H1 (cell line): ENCODE results near the gene OR5K2. TPM values are rescaled to one million over a fixed set of nuclear protein-coding genes. Genes with fewer than 3 reads are reported as not detected.

Source experiments
- CTCF ChIA-PET: fragments of 300-600 bp; sonication (Branson Sonifier 250); formaldehyde crosslinking; loops from one replicate; lab custom pipeline; 2021; ENCODE audit not compliant: partially characterized antibody; lab: Charles Lee
- POLR2A ChIA-PET: fragments of 300-600 bp; sonication (Branson Sonifier 250); formaldehyde crosslinking; loops from one replicate; lab custom pipeline; 2021; ENCODE audit warnings: inconsistent platforms; ENCODE audit not compliant: partially characterized antibody; lab: Charles Lee
- DNase-seq, 2 experiments: peaks; one replicate each; pipeline versions ENCODE4 v3.0.0 to v3.0.0-alpha.2; 2010 to 2022; ENCODE audit warnings: low spot score in 2 of 2, low read depth in 1 of 2, mixed read lengths in 1 of 2
- FAIRE-seq: peaks from 2 replicates; lab custom pipeline; 2011; peaks lifted over from hg19 to GRCh38; lab: Jason Lieb, UNC
- H2AFZ ChIP-seq: 2 replicates; pipeline ENCODE4 v1.8.1; 2012; ENCODE audit warnings: low read length, inconsistent platforms
- H2AK5ac ChIP-seq: 2 replicates; pipeline ENCODE4 v1.6.1; 2013; ENCODE audit warnings: low read depth, low read length
- H2BK120ac ChIP-seq: replicated peaks from 2 replicates; pipeline ENCODE3; 2013; ENCODE audit warnings: low read depth, low read length, inconsistent platforms
- H2BK12ac ChIP-seq: 2 replicates; pipeline ENCODE4 v1.6.1; 2013; ENCODE audit warnings: low read depth, low read length
- H2BK15ac ChIP-seq: 2 replicates; pipeline ENCODE4 v1.6.1; 2013; ENCODE audit warnings: low read length
- H2BK20ac ChIP-seq: 2 replicates; pipeline ENCODE4 v1.6.1; 2013; ENCODE audit warnings: low read length
- H2BK5ac ChIP-seq: 2 replicates; pipeline ENCODE4 v1.6.1; 2013; ENCODE audit warnings: low read depth, low read length
- H3K14ac ChIP-seq: 2 replicates; pipeline ENCODE4 v1.6.1; 2013; ENCODE audit warnings: inconsistent platforms; ENCODE audit not compliant: insufficient read length
- H3K18ac ChIP-seq: 2 replicates; pipeline ENCODE4 v1.6.1; 2013; ENCODE audit warnings: low read length; ENCODE audit errors: extremely low read depth
- H3K23ac ChIP-seq: 2 replicates; pipeline ENCODE4 v1.6.1; 2013; ENCODE audit warnings: inconsistent platforms; ENCODE audit not compliant: insufficient read length
- H3K23me2 ChIP-seq: 2 replicates; pipeline ENCODE4 v1.6.1; 2013; ENCODE audit warnings: low read depth, low read length
- H3K27ac ChIP-seq: 2 replicates; pipeline ENCODE4 v1.6.1; 2011; ENCODE audit warnings: low read depth, low read length, inconsistent platforms
- H3K27me3 ChIP-seq, 4 experiments: replicated peaks in 1 of 4; 1 replicate in 1 of 4; 2 replicates in 3 of 4; pipeline versions ENCODE4 v1.6.1 to v1.8.1; 2011 to 2013; ENCODE audit warnings: low read length in 3 of 4, mild to moderate bottlenecking in 3 of 4, inconsistent platforms in 2 of 4, mixed read lengths in 2 of 4, moderate library complexity in 1 of 4; ENCODE audit not compliant: control insufficient read depth in 3 of 4, insufficient read depth in 3 of 4; ENCODE audit errors: extremely low read depth in 1 of 4
- H3K36me3 ChIP-seq, 4 experiments: 2 replicates each; pipeline versions ENCODE4 v1.6.1 to v1.8.1; 2011 to 2013; ENCODE audit warnings: mild to moderate bottlenecking in 4 of 4, low read length in 3 of 4, moderate library complexity in 2 of 4, control low read depth in 1 of 4, inconsistent platforms in 1 of 4; ENCODE audit not compliant: insufficient read depth in 4 of 4, control insufficient read depth in 2 of 4
- H3K4ac ChIP-seq: replicated peaks from 2 replicates; pipeline ENCODE3; 2013; ENCODE audit warnings: low read length, low read depth, mixed read lengths, inconsistent platforms; ENCODE audit not compliant: insufficient read length
- H3K4me1 ChIP-seq, 4 experiments: replicated peaks in 1 of 4; 1 replicate in 1 of 4; 2 replicates in 3 of 4; pipeline versions ENCODE4 v1.6.1 to v1.8.1; 2011 to 2013; ENCODE audit warnings: low read length in 3 of 4, inconsistent platforms in 2 of 4, mixed read lengths in 1 of 4; ENCODE audit not compliant: insufficient read depth in 4 of 4, control insufficient read depth in 3 of 4
- H3K4me2 ChIP-seq, 2 experiments: 2 replicates each; pipeline versions ENCODE4 v1.6.1 to v1.8.1; 2011 to 2013; ENCODE audit warnings: low read depth in 2 of 2, low read length in 2 of 2, control low read depth in 1 of 2, inconsistent platforms in 1 of 2, mild to moderate bottlenecking in 1 of 2; ENCODE audit not compliant: insufficient read depth in 1 of 2
- H3K4me3 ChIP-seq, 4 experiments: fragments of 200-600, 300-600 bp in 1 of 4; sonication (generic), shearing (Covaris generic), sonication (Bioruptor Twin) in 1 of 4; 2 replicates each; pipeline versions ENCODE4 v1.5.1 to v1.8.1; 2011 to 2016; ENCODE audit warnings: low read length in 4 of 4, low read depth in 3 of 4, control low read depth in 2 of 4, inconsistent platforms in 2 of 4, mild to moderate bottlenecking in 2 of 4, mixed read lengths in 1 of 4, moderate library complexity in 1 of 4; ENCODE audit not compliant: insufficient read depth in 2 of 4; ENCODE audit errors: extremely low read depth in 1 of 4
- H3K56ac ChIP-seq: replicated peaks from 2 replicates; pipeline ENCODE3; 2013; ENCODE audit warnings: low read depth, mild to moderate bottlenecking, mixed read lengths, low read length, inconsistent platforms; ENCODE audit not compliant: insufficient read length
- H3K79me1 ChIP-seq: 2 replicates; pipeline ENCODE4 v1.6.1; 2013; ENCODE audit warnings: low read depth, low read length, control low read depth
- H3K79me2 ChIP-seq, 2 experiments: 2 replicates each; pipeline versions ENCODE4 v1.6.1 to v1.8.1; 2012 to 2013; ENCODE audit warnings: low read length in 2 of 2, mild to moderate bottlenecking in 2 of 2, inconsistent platforms in 1 of 2; ENCODE audit not compliant: insufficient read depth in 2 of 2, control insufficient read depth in 1 of 2
- H3K9ac ChIP-seq, 4 experiments: replicated peaks in 1 of 4; 1 replicate in 1 of 4; 2 replicates in 3 of 4; pipeline versions ENCODE4 v1.6.1 to v1.8.1; 2011 to 2013; ENCODE audit warnings: low read depth in 3 of 4, low read length in 3 of 4, control low read depth in 2 of 4, mild to moderate bottlenecking in 2 of 4, moderate library complexity in 2 of 4, inconsistent platforms in 1 of 4; ENCODE audit errors: extremely low read depth in 1 of 4
- H3K9me3 ChIP-seq, 2 experiments: 2 replicates each; pipeline versions ENCODE4 v1.6.1 to v1.8.1; 2012 to 2013; ENCODE audit warnings: mild to moderate bottlenecking in 2 of 2, moderate library complexity in 2 of 2, control low read depth in 1 of 2, inconsistent platforms in 1 of 2, low read depth in 1 of 2, low read length in 1 of 2, mixed read lengths in 1 of 2; ENCODE audit not compliant: insufficient read depth in 2 of 2
- H4K20me1 ChIP-seq, 2 experiments: replicated peaks in 1 of 2; 2 replicates each; pipeline versions ENCODE3 to v1.8.1; 2011 to 2013; ENCODE audit warnings: inconsistent platforms in 2 of 2, low read length in 2 of 2, mild to moderate bottlenecking in 1 of 2; ENCODE audit not compliant: insufficient read depth in 2 of 2, control insufficient read depth in 1 of 2
- H4K5ac ChIP-seq: 2 replicates; pipeline ENCODE4 v1.6.1; 2013; ENCODE audit warnings: low read length, low read depth, mixed read lengths, inconsistent platforms; ENCODE audit not compliant: insufficient read length
- H4K8ac ChIP-seq: 2 replicates; pipeline ENCODE4 v1.8.0; 2013; ENCODE audit warnings: mild to moderate bottlenecking, moderate library complexity, low read length, inconsistent platforms; ENCODE audit not compliant: insufficient read depth; ENCODE audit errors: extremely low read depth
- H4K91ac ChIP-seq: replicated peaks from 2 replicates; pipeline ENCODE3; 2013; ENCODE audit warnings: low read length, mixed read lengths, inconsistent platforms; ENCODE audit not compliant: insufficient read length
- CTBP2 ChIP-seq: IDR thresholded peaks from 2 replicates; pipeline ENCODE4 v1.7.0; 2011; ENCODE audit warnings: borderline replicate concordance, mild to moderate bottlenecking, moderate library complexity, mixed read lengths, low read length; ENCODE audit not compliant: insufficient read depth, insufficient read length
- CTCF ChIP-seq, 3 experiments: IDR thresholded peaks; 1 replicate in 2 of 3; 2 replicates in 1 of 3; pipeline versions ENCODE4 v1.5.1 to v1.6.1; 2011; ENCODE audit warnings: low read length in 3 of 3, mild to moderate bottlenecking in 3 of 3, inconsistent platforms in 2 of 3, low read depth in 1 of 3, moderate library complexity in 1 of 3; ENCODE audit not compliant: insufficient read depth in 1 of 3; ENCODE audit errors: control extremely low read depth in 1 of 3
- JUND ChIP-seq: IDR thresholded peaks from 2 replicates; pipeline ENCODE4 v1.6.1; 2011; ENCODE audit warnings: mild to moderate bottlenecking, improper control_type of control experiment, low read length
- KDM4A ChIP-seq: IDR thresholded peaks from one replicate; pipeline ENCODE4 v1.7.1; 2012; ENCODE audit warnings: low read depth, mild to moderate bottlenecking, moderate library complexity, low read length, inconsistent platforms; ENCODE audit not compliant: severe bottlenecking
- KDM5A ChIP-seq: fragments of 200-600 bp; IDR thresholded peaks from 2 replicates; pipeline ENCODE4 v1.7.1; 2012; ENCODE audit warnings: mild to moderate bottlenecking, low read length, inconsistent platforms, mixed read lengths
- POLR2A ChIP-seq, 2 experiments: IDR thresholded peaks; 1 replicate in 1 of 2; 2 replicates in 1 of 2; pipeline ENCODE4 v1.6.1; 2011; ENCODE audit warnings: low read depth in 2 of 2, low read length in 2 of 2, mild to moderate bottlenecking in 2 of 2; ENCODE audit errors: control extremely low read depth in 1 of 2
- POLR2AphosphoS5 ChIP-seq: IDR thresholded peaks from 2 replicates; pipeline ENCODE4 v1.6.1; 2011; ENCODE audit warnings: low read depth, low read length
- RFX5 ChIP-seq: IDR thresholded peaks from 2 replicates; pipeline ENCODE4 v1.6.1; 2011; ENCODE audit warnings: low read depth, low read length, improper control_type of control experiment, borderline replicate concordance
- SRF ChIP-seq: IDR thresholded peaks from 2 replicates; pipeline ENCODE4 v1.6.1; 2011; ENCODE audit warnings: mild to moderate bottlenecking, low read depth, low read length, moderate library complexity
- TAF1 ChIP-seq: IDR thresholded peaks from 2 replicates; pipeline ENCODE4 v1.6.1; 2011; ENCODE audit warnings: mild to moderate bottlenecking, low read depth, low read length
- TCF12 ChIP-seq: IDR thresholded peaks from 2 replicates; pipeline ENCODE4 v1.6.1; 2011; ENCODE audit warnings: low read depth, mild to moderate bottlenecking, low read length
- WGBS, 2 experiments: shearing (Covaris generic) in 1 of 2; methylation state at CpG; one replicate each; pipeline versions ENCODE4 v1.1.6 to v1.1.7; 2013 to 2015; ENCODE audit warnings: low lambda C conversion rate in 2 of 2, mixed read lengths in 2 of 2, inconsistent platforms in 1 of 2, low coverage in 1 of 2, missing lambda C conversion rate in 1 of 2; ENCODE audit not compliant: insufficient replicate concordance in 2 of 2, insufficient coverage in 1 of 2, insufficient read length in 1 of 2; ENCODE audit errors: extremely low coverage in 1 of 2, missing lambda C conversion rate in 1 of 2; 5-methylcytosine and 5-hydroxymethylcytosine counted together
- polyA plus RNA-seq, 7 experiments: library from polyadenylated mRNA; depleted of rRNA in 3 of 7; stranded (reverse) in 5 of 7; unstranded in 2 of 7; fragments of >200 nt in 5 of 7; fragments of 200-250 nt in 2 of 7; gene quantifications; 1 replicate in 5 of 7; 2 replicates in 1 of 7; 4 replicates in 1 of 7; pipeline versions ENCODE4 v1.2.1 to v1.2.3, GENCODE V29; 2011 to 2013; ENCODE audit warnings: missing spikeins in 2 of 7, mixed read lengths in 2 of 7
- total RNA-seq: library from RNA; stranded (reverse); fragmentation: NEBNext Ultra II Directional; extraction: Animal tissue kit (Norgen Biotek cat#: 25700); gene quantifications from 2 replicates; pipeline ENCODE4 v1.2.1, GENCODE V29; 2021

The OR5K2 gene
- total and polyA plus RNA-seq, 2 of the 8 experiments (the other 6 are each of a cell fraction or from before 2014, with no cell fraction given), result not detected

GRCh38 chr3:98532275-98532637 lies 34.8 kb downstream of the OR5K2 start:
- Histone ChIP-seq H2BK12ac (no peak overlapping the region), H3K27me3 (peaks cover 0 to 1% (median 0%) of the 10 kb centered on the region in 4 experiments; a peak in 1 of 7 replicates), H3K27ac (no peak overlapping the region), H4K5ac (no peak overlapping the region), H3K23me2 (no peaks in the 10 kb centered on the region), H3K79me1 (no peaks in the 10 kb centered on the region), H3K4me3 (no peak overlapping the region), H4K8ac (no peak overlapping the region), H3K18ac (no peak overlapping the region), H4K20me1 (no peaks in the 10 kb centered on the region), H2BK15ac (no peak overlapping the region), H3K9ac (no peak overlapping the region), H3K23ac (no peak overlapping the region), H2BK120ac (no peak overlapping the region), H3K4me2 (no peak overlapping the region), H2AK5ac (no peak overlapping the region), H3K14ac (no peak overlapping the region), H2BK20ac (no peak overlapping the region), H4K91ac (no peak overlapping the region), H3K4ac (no peak overlapping the region), H2AFZ (0 out of 2 replicates have a peak overlapping the region, but pooled peaks have one; percentile 2), H3K79me2 (no peaks in the 10 kb centered on the region), H3K9me3 (no peaks in the 10 kb centered on the region), H2BK5ac (no peak overlapping the region), H3K4me1 (no peaks in the 10 kb centered on the region), H3K36me3 (no peaks in the 10 kb centered on the region), H3K56ac (no peak overlapping the region)
- 96% methylated on average over 5 of the region's 5 CpGs; no CpG with 5 or more reads in 1 of the 2 experiments for WGBS, 2 experiments
- no peak for DNase-seq
- CTCF ChIA-PET, result interaction anchor here (0.6 to 1.3 kb wide), 3 partner anchors 56 to 473 kb away, joined by 3 read pairs; no protein-coding TSS in a partner anchor
- TF ChIP-seq POLR2A (IDR thresholded peaks at IDR 0.05; ENCODE audit: control extremely low read depth in 1 of 2, low read depth in 2 of 2, low read length in 2 of 2) (no peak), TAF1 (no peak), TCF12 (no peak), CTCF (IDR thresholded peaks at IDR 0.05; ENCODE audit: control extremely low read depth in 1 of 3, insufficient read depth in 1 of 3, low read depth in 1 of 3, low read length in 3 of 3) (no peak), KDM5A (no peak), JUND (no peak), CTBP2 (no peak), RFX5 (no peak), SRF (no peak), KDM4A (no peak), POLR2AphosphoS5 (no peak)
- POLR2A ChIA-PET, result no interaction called here
- no peak for FAIRE-seq
